T47D (cell line): ENCODE results near the gene FRS2.

ENCODE experiments used
- DNase-seq, 2 experiments: peaks; one replicate each; pipeline versions ENCODE4 v3.0.0 to v3.0.0-alpha.2; 2011 to 2012; ENCODE audit warnings: low read depth in 1 of 2, low spot score in 1 of 2
- JUND ChIP-seq: IDR thresholded peaks from 2 replicates; pipeline ENCODE4 v1.6.1; 2012; ENCODE audit warnings: low read depth
- in situ Hi-C: cut with HindIII; loops from 2 replicates; pipeline ENCODE4 v1.10.0; 2016; ENCODE audit warnings: low sequenced_read_pairs, low pct_unique_long_range_greater_than_20kb

Gene FRS2

DNA sequence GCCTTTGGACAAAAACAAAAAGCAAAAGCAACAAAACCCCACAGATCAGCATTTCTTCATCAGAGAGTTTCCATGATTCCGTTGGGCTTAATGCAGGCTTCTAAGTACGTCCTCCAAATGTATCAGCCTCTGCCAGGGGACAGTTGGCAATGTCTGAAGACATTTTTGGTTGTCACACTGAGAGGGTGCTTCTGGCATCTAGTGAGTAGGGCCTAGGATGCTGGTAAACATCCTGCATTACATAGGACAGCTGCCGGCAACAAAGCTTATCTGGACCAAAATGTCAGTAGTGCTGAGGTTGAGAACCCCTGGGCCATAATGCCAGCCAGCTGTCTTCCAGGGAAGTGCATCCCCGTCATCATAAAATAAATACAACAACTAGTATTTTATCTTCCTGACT is 149.9 kb downstream of the FRS2 start:
- DNase-seq, result no peak
- TF ChIP-seq JUND, result no peak
- in situ Hi-C loops, result no loop called here

- in situ Hi-C loops, result no loop called here
- no peak for DNase-seq
- no peak for TF ChIP-seq JUND
Measured at GRCh38 chr12:69620921-69621320, 150.7 kb downstream of the FRS2 start.

DNA sequence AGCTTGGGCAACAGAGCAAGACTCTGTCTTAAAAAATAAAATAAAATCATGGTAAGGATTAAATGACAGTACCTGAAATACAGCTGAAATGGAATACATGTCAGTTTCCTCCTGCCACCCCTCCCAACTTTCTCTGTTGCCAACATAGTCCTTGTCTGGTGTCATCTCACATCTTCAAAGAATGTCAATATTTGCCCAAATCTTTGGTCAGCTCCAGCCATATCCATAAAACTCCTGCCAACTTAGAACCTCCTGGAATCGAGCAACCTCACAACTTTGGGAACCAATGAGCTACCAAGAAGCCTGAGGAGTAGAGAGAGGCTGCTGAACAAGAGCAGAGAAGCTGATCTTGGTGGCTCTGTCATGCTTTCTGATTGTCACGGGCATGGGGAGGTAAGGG is 151.4 kb downstream of the FRS2 start:
- peak; percentile 24 to 52 for DNase-seq
- in situ Hi-C loops, result no loop called here
- no peak for TF ChIP-seq JUND

DNA sequence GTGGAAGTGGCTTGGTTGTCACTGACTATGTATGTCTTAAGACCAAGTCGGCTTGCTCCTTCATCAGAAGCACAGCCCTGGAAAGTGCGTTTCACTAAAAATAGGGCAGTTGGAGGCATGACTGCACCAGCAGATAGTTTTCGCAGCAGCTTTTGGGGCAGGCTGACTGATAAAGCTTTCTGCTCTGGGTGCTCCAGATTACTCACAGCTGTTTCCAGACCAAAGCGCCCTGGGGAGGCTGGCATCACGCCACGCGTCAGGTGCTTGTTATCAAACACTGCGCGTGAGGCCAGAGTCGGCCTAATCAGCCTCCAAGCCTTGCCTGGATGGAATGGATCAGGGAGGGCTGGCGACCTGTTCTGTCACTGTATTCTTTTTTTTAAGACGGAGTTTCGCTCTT is 153.8 kb downstream of the FRS2 start:
- no peak for TF ChIP-seq JUND
- in situ Hi-C loops, result no loop called here
- DNase-seq, result no peak

GRCh38 chr12:69627501-69627900 is 157.3 kb downstream of the FRS2 start:
- TF ChIP-seq JUND, result no peak
- no peak for DNase-seq
- in situ Hi-C loops, result no loop called here
